H1 (cell line): Measurements from ENCODE around the gene KIR3DL2. TPM values are rescaled to one million over a fixed set of nuclear protein-coding genes. Genes with fewer than 3 reads are reported as not detected.

Source experiments
- CTCF ChIA-PET: fragments of 300-600 bp; sonication (Branson Sonifier 250); formaldehyde crosslinking; loops from one replicate; lab custom pipeline; 2021; ENCODE audit not compliant: partially characterized antibody; lab: Charles Lee
- POLR2A ChIA-PET: fragments of 300-600 bp; sonication (Branson Sonifier 250); formaldehyde crosslinking; loops from one replicate; lab custom pipeline; 2021; ENCODE audit warnings: inconsistent platforms; ENCODE audit not compliant: partially characterized antibody; lab: Charles Lee
- DNase-seq, 2 experiments: peaks; one replicate each; pipeline versions ENCODE4 v3.0.0 to v3.0.0-alpha.2; 2010 to 2022; ENCODE audit warnings: low spot score in 2 of 2, low read depth in 1 of 2, mixed read lengths in 1 of 2
- FAIRE-seq: peaks from 2 replicates; lab custom pipeline; 2011; peaks lifted over from hg19 to GRCh38; lab: Jason Lieb, UNC
- H2AFZ ChIP-seq: 2 replicates; pipeline ENCODE4 v1.8.1; 2012; ENCODE audit warnings: low read length, inconsistent platforms
- H2AK5ac ChIP-seq: 2 replicates; pipeline ENCODE4 v1.6.1; 2013; ENCODE audit warnings: low read depth, low read length
- H2BK120ac ChIP-seq: replicated peaks from 2 replicates; pipeline ENCODE3; 2013; ENCODE audit warnings: low read depth, low read length, inconsistent platforms
- H2BK12ac ChIP-seq: 2 replicates; pipeline ENCODE4 v1.6.1; 2013; ENCODE audit warnings: low read depth, low read length
- H2BK15ac ChIP-seq: 2 replicates; pipeline ENCODE4 v1.6.1; 2013; ENCODE audit warnings: low read length
- H2BK20ac ChIP-seq: 2 replicates; pipeline ENCODE4 v1.6.1; 2013; ENCODE audit warnings: low read length
- H2BK5ac ChIP-seq: 2 replicates; pipeline ENCODE4 v1.6.1; 2013; ENCODE audit warnings: low read depth, low read length
- H3K14ac ChIP-seq: 2 replicates; pipeline ENCODE4 v1.6.1; 2013; ENCODE audit warnings: inconsistent platforms; ENCODE audit not compliant: insufficient read length
- H3K18ac ChIP-seq: 2 replicates; pipeline ENCODE4 v1.6.1; 2013; ENCODE audit warnings: low read length; ENCODE audit errors: extremely low read depth
- H3K23ac ChIP-seq: 2 replicates; pipeline ENCODE4 v1.6.1; 2013; ENCODE audit warnings: inconsistent platforms; ENCODE audit not compliant: insufficient read length
- H3K23me2 ChIP-seq: 2 replicates; pipeline ENCODE4 v1.6.1; 2013; ENCODE audit warnings: low read depth, low read length
- H3K27ac ChIP-seq: 2 replicates; pipeline ENCODE4 v1.6.1; 2011; ENCODE audit warnings: low read depth, low read length, inconsistent platforms
- H3K27me3 ChIP-seq, 4 experiments: replicated peaks in 1 of 4; 1 replicate in 1 of 4; 2 replicates in 3 of 4; pipeline versions ENCODE4 v1.6.1 to v1.8.1; 2011 to 2013; ENCODE audit warnings: low read length in 3 of 4, mild to moderate bottlenecking in 3 of 4, inconsistent platforms in 2 of 4, mixed read lengths in 2 of 4, moderate library complexity in 1 of 4; ENCODE audit not compliant: control insufficient read depth in 3 of 4, insufficient read depth in 3 of 4; ENCODE audit errors: extremely low read depth in 1 of 4
- H3K36me3 ChIP-seq, 4 experiments: 2 replicates each; pipeline versions ENCODE4 v1.6.1 to v1.8.1; 2011 to 2013; ENCODE audit warnings: mild to moderate bottlenecking in 4 of 4, low read length in 3 of 4, moderate library complexity in 2 of 4, control low read depth in 1 of 4, inconsistent platforms in 1 of 4; ENCODE audit not compliant: insufficient read depth in 4 of 4, control insufficient read depth in 2 of 4
- H3K4ac ChIP-seq: replicated peaks from 2 replicates; pipeline ENCODE3; 2013; ENCODE audit warnings: low read length, low read depth, mixed read lengths, inconsistent platforms; ENCODE audit not compliant: insufficient read length
- H3K4me1 ChIP-seq, 4 experiments: replicated peaks in 1 of 4; 1 replicate in 1 of 4; 2 replicates in 3 of 4; pipeline versions ENCODE4 v1.6.1 to v1.8.1; 2011 to 2013; ENCODE audit warnings: low read length in 3 of 4, inconsistent platforms in 2 of 4, mixed read lengths in 1 of 4; ENCODE audit not compliant: insufficient read depth in 4 of 4, control insufficient read depth in 3 of 4
- H3K4me2 ChIP-seq, 2 experiments: 2 replicates each; pipeline versions ENCODE4 v1.6.1 to v1.8.1; 2011 to 2013; ENCODE audit warnings: low read depth in 2 of 2, low read length in 2 of 2, control low read depth in 1 of 2, inconsistent platforms in 1 of 2, mild to moderate bottlenecking in 1 of 2; ENCODE audit not compliant: insufficient read depth in 1 of 2
- H3K4me3 ChIP-seq, 4 experiments: fragments of 200-600, 300-600 bp in 1 of 4; sonication (generic), shearing (Covaris generic), sonication (Bioruptor Twin) in 1 of 4; 2 replicates each; pipeline versions ENCODE4 v1.5.1 to v1.8.1; 2011 to 2016; ENCODE audit warnings: low read length in 4 of 4, low read depth in 3 of 4, control low read depth in 2 of 4, inconsistent platforms in 2 of 4, mild to moderate bottlenecking in 2 of 4, mixed read lengths in 1 of 4, moderate library complexity in 1 of 4; ENCODE audit not compliant: insufficient read depth in 2 of 4; ENCODE audit errors: extremely low read depth in 1 of 4
- H3K56ac ChIP-seq: replicated peaks from 2 replicates; pipeline ENCODE3; 2013; ENCODE audit warnings: low read depth, mild to moderate bottlenecking, mixed read lengths, low read length, inconsistent platforms; ENCODE audit not compliant: insufficient read length
- H3K79me1 ChIP-seq: 2 replicates; pipeline ENCODE4 v1.6.1; 2013; ENCODE audit warnings: low read depth, low read length, control low read depth
- H3K79me2 ChIP-seq, 2 experiments: 2 replicates each; pipeline versions ENCODE4 v1.6.1 to v1.8.1; 2012 to 2013; ENCODE audit warnings: low read length in 2 of 2, mild to moderate bottlenecking in 2 of 2, inconsistent platforms in 1 of 2; ENCODE audit not compliant: insufficient read depth in 2 of 2, control insufficient read depth in 1 of 2
- H3K9ac ChIP-seq, 4 experiments: replicated peaks in 1 of 4; 1 replicate in 1 of 4; 2 replicates in 3 of 4; pipeline versions ENCODE4 v1.6.1 to v1.8.1; 2011 to 2013; ENCODE audit warnings: low read depth in 3 of 4, low read length in 3 of 4, control low read depth in 2 of 4, mild to moderate bottlenecking in 2 of 4, moderate library complexity in 2 of 4, inconsistent platforms in 1 of 4; ENCODE audit errors: extremely low read depth in 1 of 4
- H3K9me3 ChIP-seq, 2 experiments: 2 replicates each; pipeline versions ENCODE4 v1.6.1 to v1.8.1; 2012 to 2013; ENCODE audit warnings: mild to moderate bottlenecking in 2 of 2, moderate library complexity in 2 of 2, control low read depth in 1 of 2, inconsistent platforms in 1 of 2, low read depth in 1 of 2, low read length in 1 of 2, mixed read lengths in 1 of 2; ENCODE audit not compliant: insufficient read depth in 2 of 2
- H4K20me1 ChIP-seq, 2 experiments: replicated peaks in 1 of 2; 2 replicates each; pipeline versions ENCODE3 to v1.8.1; 2011 to 2013; ENCODE audit warnings: inconsistent platforms in 2 of 2, low read length in 2 of 2, mild to moderate bottlenecking in 1 of 2; ENCODE audit not compliant: insufficient read depth in 2 of 2, control insufficient read depth in 1 of 2
- H4K5ac ChIP-seq: 2 replicates; pipeline ENCODE4 v1.6.1; 2013; ENCODE audit warnings: low read length, low read depth, mixed read lengths, inconsistent platforms; ENCODE audit not compliant: insufficient read length
- H4K8ac ChIP-seq: 2 replicates; pipeline ENCODE4 v1.8.0; 2013; ENCODE audit warnings: mild to moderate bottlenecking, moderate library complexity, low read length, inconsistent platforms; ENCODE audit not compliant: insufficient read depth; ENCODE audit errors: extremely low read depth
- H4K91ac ChIP-seq: replicated peaks from 2 replicates; pipeline ENCODE3; 2013; ENCODE audit warnings: low read length, mixed read lengths, inconsistent platforms; ENCODE audit not compliant: insufficient read length
- CEBPB ChIP-seq: IDR thresholded peaks from 2 replicates; pipeline ENCODE4 v1.6.1; 2012; ENCODE audit warnings: low read depth, low read length
- CREB1 ChIP-seq: IDR thresholded peaks from 2 replicates; pipeline ENCODE4 v1.6.1; 2012; ENCODE audit warnings: inconsistent platforms
- KDM1A ChIP-seq: fragments of 200-600, 300-600 bp; sonication (generic); IDR thresholded peaks from 2 replicates; pipeline ENCODE4 v1.7.1; 2016; ENCODE audit warnings: mild to moderate bottlenecking, low read length, borderline replicate concordance
- KDM5A ChIP-seq: fragments of 200-600 bp; IDR thresholded peaks from 2 replicates; pipeline ENCODE4 v1.7.1; 2012; ENCODE audit warnings: mild to moderate bottlenecking, low read length, inconsistent platforms, mixed read lengths
- MAX ChIP-seq: IDR thresholded peaks from 2 replicates; pipeline ENCODE4 v1.6.1; 2012; ENCODE audit warnings: inconsistent platforms
- SIN3A ChIP-seq, 2 experiments: IDR thresholded peaks in 1 of 2; conservative IDR thresholded peaks in 1 of 2; 2 replicates each; pipeline ENCODE4 v1.6.1; 2011 to 2012; ENCODE audit warnings: low read length in 2 of 2, improper control_type of control experiment in 1 of 2, low read depth in 1 of 2, mild to moderate bottlenecking in 1 of 2
- SIRT6 ChIP-seq: IDR thresholded peaks from one replicate; pipeline ENCODE4 v1.7.1; 2012; ENCODE audit warnings: low read length, inconsistent platforms
- SUZ12 ChIP-seq: fragments of 200-600 bp; sonication (generic); IDR thresholded peaks from 2 replicates; pipeline ENCODE4 v1.6.1; 2012; ENCODE audit warnings: mild to moderate bottlenecking, inconsistent platforms, low read length, moderate library complexity, mixed read lengths
- WGBS, 2 experiments: shearing (Covaris generic) in 1 of 2; methylation state at CpG; one replicate each; pipeline versions ENCODE4 v1.1.6 to v1.1.7; 2013 to 2015; ENCODE audit warnings: low lambda C conversion rate in 2 of 2, mixed read lengths in 2 of 2, inconsistent platforms in 1 of 2, low coverage in 1 of 2, missing lambda C conversion rate in 1 of 2; ENCODE audit not compliant: insufficient replicate concordance in 2 of 2, insufficient coverage in 1 of 2, insufficient read length in 1 of 2; ENCODE audit errors: extremely low coverage in 1 of 2, missing lambda C conversion rate in 1 of 2; 5-methylcytosine and 5-hydroxymethylcytosine counted together
- polyA plus RNA-seq, 7 experiments: library from polyadenylated mRNA; depleted of rRNA in 3 of 7; stranded (reverse) in 5 of 7; unstranded in 2 of 7; fragments of >200 nt in 5 of 7; fragments of 200-250 nt in 2 of 7; gene quantifications; 1 replicate in 5 of 7; 2 replicates in 1 of 7; 4 replicates in 1 of 7; pipeline versions ENCODE4 v1.2.1 to v1.2.3, GENCODE V29; 2011 to 2013; ENCODE audit warnings: missing spikeins in 2 of 7, mixed read lengths in 2 of 7
- total RNA-seq: library from RNA; stranded (reverse); fragmentation: NEBNext Ultra II Directional; extraction: Animal tissue kit (Norgen Biotek cat#: 25700); gene quantifications from 2 replicates; pipeline ENCODE4 v1.2.1, GENCODE V29; 2021

The KIR3DL2 gene
- total and polyA plus RNA-seq, 2 of the 8 experiments (the other 6 are each of a cell fraction or from before 2014, with no cell fraction given) = not detected

- Histone ChIP-seq H3K9me3 (peaks cover 72 to 77% of the 10 kb centered on the region in 2 experiments), H3K79me1 (no peaks in the 10 kb centered on the region), H3K36me3 (no peaks in the 10 kb centered on the region; a peak in 1 of 8 replicates), H3K4me2 (no peak overlapping the region), H2AFZ (no peak overlapping the region), H3K79me2 (no peaks in the 10 kb centered on the region), H3K14ac (no peak overlapping the region), H3K4me1 (no peaks in the 10 kb centered on the region), H3K27me3 (no peaks in the 10 kb centered on the region), H3K56ac (no peak overlapping the region), H4K91ac (no peak overlapping the region), H3K4ac (no peak overlapping the region), H2BK12ac (no peak overlapping the region), H3K27ac (no peak overlapping the region), H4K8ac (no peak overlapping the region), H2BK120ac (no peak overlapping the region), H3K23ac (no peak overlapping the region), H2BK5ac (no peak overlapping the region), H4K20me1 (no peaks in the 10 kb centered on the region), H3K23me2 (no peaks in the 10 kb centered on the region), H3K4me3 (no peak overlapping the region), H2BK20ac (no peak overlapping the region), H3K9ac (no peak overlapping the region), H2BK15ac (no peak overlapping the region), H4K5ac (no peak overlapping the region), H2AK5ac (no peak overlapping the region), H3K18ac (no peak overlapping the region)
- CTCF ChIA-PET = no interaction called here
- DNase-seq (no peak), FAIRE-seq (no peak)
- no peak for TF ChIP-seq KDM1A
- TF ChIP-seq SIRT6 = no peak
- no peak for TF ChIP-seq KDM5A
- TF ChIP-seq SUZ12 = no peak
- TF ChIP-seq CEBPB = no peak
- no peak for TF ChIP-seq SIN3A (conservative IDR thresholded peaks at IDR 0.05 in 1 of 2, IDR thresholded peaks at IDR 0.05 in 1 of 2; ENCODE audit: low read depth in 1 of 2, low read length in 2 of 2)
- no peak for TF ChIP-seq CREB1
- no peak for TF ChIP-seq MAX
- 86% methylated on average over 14 of the region's 14 CpGs; no CpG with 5 or more reads in 1 of the 2 experiments for WGBS, 2 experiments
- POLR2A ChIA-PET = no interaction called here
Observed at GRCh38 chr19:54805665-54806515, 44.4 kb upstream of the KIR3DL2 start.
